Endometrial microvascular endothelial cells (primary cell): ENCODE measurements around the gene DAB1. TPM values are rescaled to one million over a fixed set of nuclear protein-coding genes. Genes with fewer than 3 reads are reported as not detected.

ENCODE experiments used
- in situ Hi-C: cut with HindIII; loops from 2 replicates; pipeline ENCODE4 v1.10.0; 2017; ENCODE audit warnings: low sequenced_read_pairs, low pct_unique_long_range_greater_than_20kb; ENCODE audit errors: inconsistent ontology term
- total RNA-seq: library from RNA; depleted of rRNA; stranded (reverse); fragments of >200 nt; gene quantifications from one replicate; pipeline ENCODE4 v1.2.3, GENCODE V29; 2015; ENCODE audit errors: inconsistent ontology term

DAB1 gene
- total RNA-seq, 1 donor from 2014 or later: not detected

GRCh38 chr1:56964349-56965017 lies 459.4 kb downstream of the DAB1 start:
- in situ Hi-C loops: no loop called here

GRCh38 chr1:56963667-56964066 lies 460.2 kb downstream of the DAB1 start:
- in situ Hi-C loops: no loop called here

DNA sequence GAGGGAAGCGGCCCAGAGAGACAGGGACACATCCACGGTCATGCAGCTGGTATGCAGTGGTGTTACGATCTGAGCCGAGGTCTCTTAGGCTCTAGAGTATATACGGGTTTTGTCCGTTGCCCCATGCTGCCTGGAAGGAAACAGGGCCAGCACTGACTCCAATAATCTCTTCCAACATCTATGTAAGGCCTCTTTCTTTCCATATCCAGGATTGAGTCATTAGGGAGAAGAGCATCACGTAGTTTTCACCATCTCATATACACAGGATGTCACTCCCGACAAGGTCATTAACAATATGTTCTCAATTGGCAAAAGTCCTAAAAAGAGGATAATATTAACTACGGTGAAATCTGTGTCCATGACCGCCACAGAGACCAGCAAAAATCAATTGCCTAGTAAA lies 462.4 kb downstream of the DAB1 start:
- in situ Hi-C loops: no loop called here

- in situ Hi-C loops: no loop called here
Measured at GRCh38 chr1:56958526-56958925, 465.3 kb downstream of the DAB1 start.

DNA sequence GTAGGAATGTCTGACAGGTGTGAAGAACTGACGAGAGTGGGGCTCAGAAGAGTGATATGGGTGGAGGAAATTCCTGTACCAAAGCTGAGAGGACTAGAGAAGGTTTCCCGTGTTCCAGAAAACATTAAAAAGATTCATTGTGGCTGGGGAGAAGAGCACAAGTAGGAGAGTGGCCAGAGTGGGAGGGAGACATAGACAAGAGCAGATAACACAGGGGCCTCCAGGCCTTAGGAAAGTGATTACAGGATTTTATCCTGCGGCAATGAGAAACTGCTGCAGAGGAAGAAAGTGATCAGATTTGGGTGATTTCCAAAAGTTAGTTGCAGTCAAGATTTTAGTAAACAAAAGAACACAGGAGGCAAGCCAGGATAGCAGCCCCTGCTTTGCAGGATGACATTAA lies 465.9 kb downstream of the DAB1 start:
- in situ Hi-C loops: no loop called here

DNA sequence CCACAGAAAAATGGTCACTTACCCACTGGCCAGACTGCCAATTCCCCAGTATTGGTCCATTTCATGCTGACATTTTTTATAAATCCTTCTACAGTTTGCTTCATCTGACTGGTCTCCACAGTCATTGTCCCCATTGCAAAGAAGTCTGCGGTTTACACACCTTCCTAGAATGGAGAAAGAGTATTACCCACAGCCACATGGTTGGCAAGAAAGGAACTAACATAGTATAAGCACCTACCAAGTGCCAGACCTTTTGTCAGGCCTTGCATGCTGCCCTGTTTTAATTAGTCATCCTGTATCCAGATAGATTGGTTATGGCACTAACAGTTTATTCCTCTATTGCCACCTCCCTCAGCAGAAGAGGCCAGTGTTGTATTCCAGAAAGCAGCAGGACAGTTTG lies 469.2 kb downstream of the DAB1 start:
- in situ Hi-C loops: no loop called here

DNA sequence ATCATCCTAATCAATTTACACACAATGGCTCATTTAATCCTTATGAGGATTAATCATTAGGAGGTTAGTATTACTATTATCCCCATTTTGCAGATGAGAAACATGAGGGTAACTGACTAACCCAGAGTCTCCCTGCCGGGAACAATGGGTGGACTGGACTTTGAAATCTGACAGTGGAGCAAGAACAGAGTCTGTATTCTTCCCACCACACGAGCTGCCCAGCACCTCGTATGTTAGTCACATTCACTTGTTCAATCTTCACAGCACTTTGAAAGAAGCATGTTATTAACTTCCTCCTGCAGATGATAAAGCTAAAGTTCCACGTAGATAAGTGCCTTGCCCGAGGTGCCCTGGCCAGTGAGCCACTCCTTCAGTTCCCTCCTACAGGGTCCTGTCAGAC lies 470.5 kb downstream of the DAB1 start:
- in situ Hi-C loops: no loop called here

- in situ Hi-C loops: no loop called here
Measured at GRCh38 chr1:56952501-56952900, 471.4 kb downstream of the DAB1 start.

GRCh38 chr1:56948403-56949023 lies 475.3 kb downstream of the DAB1 start:
- in situ Hi-C loops: no loop called here
